ENCODE data around the gene ACSL3.

DNA sequence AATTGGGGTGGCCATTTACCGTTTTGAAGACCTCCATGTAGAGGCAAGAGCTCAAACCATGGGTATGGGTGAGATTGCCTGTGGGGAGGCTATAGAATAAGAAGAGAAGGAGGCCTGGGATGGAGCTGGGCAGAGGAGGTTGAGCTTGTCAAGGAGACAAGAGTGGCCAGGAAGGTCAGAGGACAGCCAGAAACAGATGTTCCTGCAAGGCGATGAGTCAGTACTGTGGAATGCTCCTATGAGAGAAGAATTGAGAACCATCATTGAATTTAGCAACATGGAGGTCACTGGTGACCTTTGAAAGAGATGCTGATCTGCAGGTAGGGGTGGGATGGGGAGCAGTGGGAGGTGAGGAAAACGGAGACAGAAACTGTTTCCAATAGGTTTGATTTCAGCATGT is 3.5 kb downstream of the ACSL3 start:
- TF ChIP-seq, protein P1, sequence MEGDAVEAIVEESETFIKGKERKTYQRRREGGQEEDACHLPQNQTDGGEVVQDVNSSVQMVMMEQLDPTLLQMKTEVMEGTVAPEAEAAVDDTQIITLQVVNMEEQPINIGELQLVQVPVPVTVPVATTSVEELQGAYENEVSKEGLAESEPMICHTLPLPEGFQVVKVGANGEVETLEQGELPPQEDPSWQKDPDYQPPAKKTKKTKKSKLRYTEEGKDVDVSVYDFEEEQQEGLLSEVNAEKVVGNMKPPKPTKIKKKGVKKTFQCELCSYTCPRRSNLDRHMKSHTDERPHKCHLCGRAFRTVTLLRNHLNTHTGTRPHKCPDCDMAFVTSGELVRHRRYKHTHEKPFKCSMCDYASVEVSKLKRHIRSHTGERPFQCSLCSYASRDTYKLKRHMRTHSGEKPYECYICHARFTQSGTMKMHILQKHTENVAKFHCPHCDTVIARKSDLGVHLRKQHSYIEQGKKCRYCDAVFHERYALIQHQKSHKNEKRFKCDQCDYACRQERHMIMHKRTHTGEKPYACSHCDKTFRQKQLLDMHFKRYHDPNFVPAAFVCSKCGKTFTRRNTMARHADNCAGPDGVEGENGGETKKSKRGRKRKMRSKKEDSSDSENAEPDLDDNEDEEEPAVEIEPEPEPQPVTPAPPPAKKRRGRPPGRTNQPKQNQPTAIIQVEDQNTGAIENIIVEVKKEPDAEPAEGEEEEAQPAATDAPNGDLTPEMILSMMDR (IDR thresholded peaks at IDR 0.05; ENCODE audit: low read length) = no peak
- TF ChIP-seq EZH2 (IDR thresholded peaks at IDR 0.05; ENCODE audit: borderline replicate concordance, low read length) = no peak
